HepG2 (cell line): ENCODE measurements around the gene AXIN1. TPM values are rescaled to one million over a fixed set of nuclear protein-coding genes. Genes with fewer than 3 reads are reported as not detected.

ENCODE experiments used
- ARID2 ChIP-seq: sonication (generic); formaldehyde crosslinking; IDR thresholded peaks from 2 replicates; pipeline ENCODE4 v1.8.1; 2022; ENCODE audit warnings: mild to moderate bottlenecking, missing genetic modification reagents, borderline replicate concordance
- ASH2L ChIP-seq: fragments of 300-600, 200-600 bp; sonication (generic); IDR thresholded peaks from 2 replicates; pipeline ENCODE4 v1.7.0; 2017; ENCODE audit warnings: low read depth, mild to moderate bottlenecking, moderate library complexity, mixed read lengths, low read length; ENCODE audit not compliant: insufficient read length
- CBX5 ChIP-seq: sonication (generic); formaldehyde crosslinking; IDR thresholded peaks from 2 replicates; pipeline ENCODE4 v1.4.0; 2020; ENCODE audit warnings: missing genetic modification reagents, borderline replicate concordance
- CCDC6 ChIP-seq: sonication (generic); formaldehyde crosslinking; IDR thresholded peaks from 2 replicates; pipeline ENCODE4 v1.8.1; 2022; ENCODE audit warnings: mild to moderate bottlenecking, missing genetic modification reagents, moderate library complexity
- GABPB1 ChIP-seq: IDR thresholded peaks from 2 replicates; pipeline ENCODE4 v1.6.1; 2016; ENCODE audit warnings: mild to moderate bottlenecking, missing genetic modification reagents, moderate library complexity, missing compliant biosample characterization
- GFI1 ChIP-seq: sonication (generic); formaldehyde crosslinking; IDR thresholded peaks from 2 replicates; pipeline ENCODE4 v1.5.0; 2020; ENCODE audit warnings: missing genetic modification reagents, mild to moderate bottlenecking, borderline replicate concordance
- HDAC1 ChIP-seq: sonication (generic); formaldehyde crosslinking; IDR thresholded peaks from 2 replicates; pipeline ENCODE4 v1.5.1; 2020; ENCODE audit warnings: mild to moderate bottlenecking, missing genetic modification reagents
- HNF4A ChIP-seq: sonication (generic); formaldehyde crosslinking; IDR thresholded peaks from 2 replicates; pipeline ENCODE4 v1.4.0; 2020; ENCODE audit warnings: missing genetic modification reagents
- KDM2A ChIP-seq: sonication (generic); formaldehyde crosslinking; IDR thresholded peaks from 2 replicates; pipeline ENCODE4 v1.4.0; 2020; ENCODE audit warnings: low read depth, missing genetic modification reagents, borderline replicate concordance
- LCORL ChIP-seq, 2 experiments: fragments of 450-650 bp in 1 of 2; sonication (generic) in 1 of 2; formaldehyde crosslinking in 1 of 2; IDR thresholded peaks; 2 replicates each; pipeline versions ENCODE4 v1.5.0 to v1.6.1; 2017 to 2020; ENCODE audit warnings: antibody characterized with exemption in 1 of 2, missing genetic modification reagents in 1 of 2
- LRRFIP1 ChIP-seq: sonication (generic); formaldehyde crosslinking; conservative IDR thresholded peaks from 2 replicates; pipeline ENCODE4 v1.4.0; 2020; ENCODE audit warnings: missing genetic modification reagents
- MBD4 ChIP-seq: IDR thresholded peaks from 2 replicates; pipeline ENCODE4 v1.6.1; 2012; ENCODE audit warnings: low read length, inconsistent platforms, borderline replicate concordance
- NFATC3 ChIP-seq: sonication (generic); formaldehyde crosslinking; IDR thresholded peaks from 2 replicates; pipeline ENCODE4 v1.5.1; 2020; ENCODE audit warnings: mild to moderate bottlenecking, missing genetic modification reagents
- NR3C1 ChIP-seq: sonication (generic); formaldehyde crosslinking; IDR thresholded peaks from 2 replicates; pipeline ENCODE4 v1.4.0; 2020; ENCODE audit warnings: missing genetic modification reagents
- PRPF4 ChIP-seq: fragments of 200-400 bp; formaldehyde crosslinking; IDR thresholded peaks from 2 replicates; pipeline ENCODE4 v1.6.1; 2016; ENCODE audit warnings: low read length, low read depth; ENCODE audit not compliant: poor library complexity, severe bottlenecking
- SKI ChIP-seq: fragments of 450-650 bp; IDR thresholded peaks from one replicate; pipeline ENCODE4 v1.6.1; 2018; ENCODE audit warnings: mild to moderate bottlenecking; ENCODE audit not compliant: partially characterized antibody
- SOX13 ChIP-seq, 3 experiments: fragments of 450-650 bp in 1 of 3; sonication (generic) in 1 of 3; formaldehyde crosslinking in 1 of 3; IDR thresholded peaks in 2 of 3; conservative IDR thresholded peaks in 1 of 3; 2 replicates each; pipeline versions ENCODE4 v1.5.0 to v1.6.1; 2016 to 2020; ENCODE audit warnings: antibody characterized with exemption in 1 of 3, mild to moderate bottlenecking in 1 of 3, missing compliant biosample characterization in 1 of 3, missing genetic modification reagents in 1 of 3, moderate library complexity in 1 of 3
- SP2 ChIP-seq: sonication (generic); formaldehyde crosslinking; IDR thresholded peaks from 2 replicates; pipeline ENCODE4 v1.5.1; 2020; ENCODE audit warnings: mild to moderate bottlenecking, missing genetic modification reagents
- TBX3 ChIP-seq: fragments of 450-650 bp; IDR thresholded peaks from 2 replicates; pipeline ENCODE4 v1.6.1; 2017; ENCODE audit warnings: antibody characterized with exemption, mild to moderate bottlenecking, inconsistent platforms, borderline replicate concordance
- ZBTB8A ChIP-seq: sonication (generic); formaldehyde crosslinking; IDR thresholded peaks from 2 replicates; pipeline ENCODE4 v1.4.0; 2020; ENCODE audit warnings: mild to moderate bottlenecking, low read depth, missing genetic modification reagents, borderline replicate concordance
- ZMAT3 ChIP-seq: sonication (generic); formaldehyde crosslinking; conservative IDR thresholded peaks from 2 replicates; pipeline ENCODE4 v1.7.0; 2021; ENCODE audit warnings: missing genetic modification reagents
- ZNF225 ChIP-seq: sonication (generic); formaldehyde crosslinking; IDR thresholded peaks from 2 replicates; pipeline ENCODE4 v1.4.0; 2020; ENCODE audit warnings: mild to moderate bottlenecking, missing genetic modification reagents
- ZNF251 ChIP-seq: sonication (generic); formaldehyde crosslinking; IDR thresholded peaks from 2 replicates; pipeline ENCODE4 v1.9.0; 2021; ENCODE audit warnings: mild to moderate bottlenecking, missing genetic modification reagents
- ZNF333 ChIP-seq: sonication (generic); formaldehyde crosslinking; IDR thresholded peaks from 2 replicates; pipeline ENCODE4 v1.4.0; 2020; ENCODE audit warnings: mild to moderate bottlenecking, missing genetic modification reagents, borderline replicate concordance
- ZNF547 ChIP-seq: sonication (generic); formaldehyde crosslinking; IDR thresholded peaks from 2 replicates; pipeline ENCODE4 v1.5.1; 2020; ENCODE audit warnings: mild to moderate bottlenecking, missing genetic modification reagents
- ZNF879 ChIP-seq: sonication (generic); formaldehyde crosslinking; IDR thresholded peaks from 2 replicates; pipeline ENCODE4 v1.8.1; 2023; ENCODE audit warnings: missing genetic modification reagents
- polyA plus RNA-seq, 8 experiments: library from polyadenylated mRNA; depleted of rRNA in 3 of 8; stranded (reverse) in 7 of 8; unstranded in 1 of 8; fragments of >200 nt; fragmentation: Illumina TruSeq in 4 of 8; extraction: Trizol in 4 of 8; gene quantifications; 2 replicates each; pipeline versions ENCODE4 v1.2.1 to v1.2.3, GENCODE V29; 2011 to 2016; ENCODE audit warnings: low read depth in 4 of 8, missing spikeins in 1 of 8, mixed read lengths in 1 of 8; ENCODE audit not compliant: insufficient read depth in 1 of 8
- total RNA-seq, 5 experiments: library from RNA; depleted of rRNA; stranded (reverse); fragments of >200 nt; fragmentation: Illumina TruSeq; extraction: Trizol; gene quantifications; 2 replicates each; pipeline ENCODE4 v1.2.3, GENCODE V29; 2016; ENCODE audit warnings: low read depth in 1 of 5
- TF ChIP-seq, protein P1 (sequence below): sonication (generic); formaldehyde crosslinking; IDR thresholded peaks from 2 replicates; pipeline ENCODE4 v1.5.0; 2020; ENCODE audit warnings: mild to moderate bottlenecking, missing genetic modification reagents, moderate library complexity

The AXIN1 gene
- total and polyA plus RNA-seq, 2 of the 13 experiments (the other 11 are each of a cell fraction or from before 2014, with no cell fraction given) = 24.0 to 26.0 TPM

- TF ChIP-seq CCDC6 (CRISPR knock-in tag) = no peak
- TF ChIP-seq ZNF879 (CRISPR knock-in tag) = no peak; the same call in 1 of the 2 replicates
- TF ChIP-seq SP2 (CRISPR knock-in tag) = no peak
- TF ChIP-seq ZNF547 = peak; percentile 88
- TF ChIP-seq ASH2L = no peak
- TF ChIP-seq PRPF4 = no peak
- TF ChIP-seq, protein P1, sequence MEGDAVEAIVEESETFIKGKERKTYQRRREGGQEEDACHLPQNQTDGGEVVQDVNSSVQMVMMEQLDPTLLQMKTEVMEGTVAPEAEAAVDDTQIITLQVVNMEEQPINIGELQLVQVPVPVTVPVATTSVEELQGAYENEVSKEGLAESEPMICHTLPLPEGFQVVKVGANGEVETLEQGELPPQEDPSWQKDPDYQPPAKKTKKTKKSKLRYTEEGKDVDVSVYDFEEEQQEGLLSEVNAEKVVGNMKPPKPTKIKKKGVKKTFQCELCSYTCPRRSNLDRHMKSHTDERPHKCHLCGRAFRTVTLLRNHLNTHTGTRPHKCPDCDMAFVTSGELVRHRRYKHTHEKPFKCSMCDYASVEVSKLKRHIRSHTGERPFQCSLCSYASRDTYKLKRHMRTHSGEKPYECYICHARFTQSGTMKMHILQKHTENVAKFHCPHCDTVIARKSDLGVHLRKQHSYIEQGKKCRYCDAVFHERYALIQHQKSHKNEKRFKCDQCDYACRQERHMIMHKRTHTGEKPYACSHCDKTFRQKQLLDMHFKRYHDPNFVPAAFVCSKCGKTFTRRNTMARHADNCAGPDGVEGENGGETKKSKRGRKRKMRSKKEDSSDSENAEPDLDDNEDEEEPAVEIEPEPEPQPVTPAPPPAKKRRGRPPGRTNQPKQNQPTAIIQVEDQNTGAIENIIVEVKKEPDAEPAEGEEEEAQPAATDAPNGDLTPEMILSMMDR (CRISPR knock-in tag) = peak; percentile 27; the same call in 1 of the 2 replicates
- no peak for TF ChIP-seq LRRFIP1
- TF ChIP-seq SOX13 (IDR thresholded peaks at IDR 0.05) = no peak
- TF ChIP-seq SOX13 (CRISPR knock-in tag; conservative IDR thresholded peaks at IDR 0.05 in 1 of 2, IDR thresholded peaks at IDR 0.05 in 1 of 2) = peak in 1 of 2 experiments; percentile 61; a peak in 1 of 4 replicates
- TF ChIP-seq GABPB1 (CRISPR knock-in tag) = peak; percentile 65
- no peak for TF ChIP-seq ARID2 (CRISPR knock-in tag)
- no peak for TF ChIP-seq ZBTB8A (CRISPR knock-in tag)
- no peak for TF ChIP-seq NR3C1 (CRISPR knock-in tag)
- TF ChIP-seq NFATC3 (CRISPR knock-in tag) = no peak
- peak; percentile 42; the same call in 1 of the 2 replicates for TF ChIP-seq ZMAT3
- no peak for TF ChIP-seq ZNF225 (CRISPR knock-in tag)
- no peak for TF ChIP-seq ZNF251 (CRISPR knock-in tag)
- TF ChIP-seq TBX3 = no peak
- TF ChIP-seq HNF4A (CRISPR knock-in tag) = peak; percentile 81
- TF ChIP-seq GFI1 (CRISPR knock-in tag) = no peak
- TF ChIP-seq HDAC1 (CRISPR knock-in tag) = peak; percentile 85; the same call in 1 of the 2 replicates
- TF ChIP-seq KDM2A (CRISPR knock-in tag) = peak; percentile 53; the same call in 1 of the 2 replicates
- TF ChIP-seq CBX5 (CRISPR knock-in tag) = no peak
- TF ChIP-seq LCORL (IDR thresholded peaks at IDR 0.05) = no peak
- peak; percentile 96 for TF ChIP-seq LCORL (CRISPR knock-in tag; IDR thresholded peaks at IDR 0.05)
- TF ChIP-seq MBD4 = no peak
- peak; percentile 62; the same call in 1 of the 2 replicates for TF ChIP-seq ZNF333 (CRISPR knock-in tag)
- peak; percentile 35 for TF ChIP-seq SKI
These were observed 6.7 kb upstream of the AXIN1 start (continued) for GRCh38 chr16:359067-359763.
